Retinal pigment epithelial cell (primary cell): ENCODE data around the gene WNT4.

Source experiments
- DNase-seq: peaks from one replicate; pipeline ENCODE4 v3.0.0-alpha.2; 2010; ENCODE audit warnings: low read depth
- H3K4me3 ChIP-seq: 2 replicates; pipeline ENCODE4 v1.5.1; 2011; ENCODE audit warnings: mild to moderate bottlenecking, low read length, control low read depth, moderate library complexity
- CTCF ChIP-seq: conservative IDR thresholded peaks from 2 replicates; pipeline ENCODE4 v1.5.1; 2011; ENCODE audit warnings: low read depth, low read length, control low read depth, inconsistent platforms

WNT4 gene

GRCh38 chr1:22163564-22163963, 20.7 kb upstream of the WNT4 start:
- no peak for DNase-seq
- no peak overlapping the region for H3K4me3 ChIP-seq
- no peak for TF ChIP-seq CTCF

- no peak for DNase-seq
- TF ChIP-seq CTCF: no peak
- H3K4me3 ChIP-seq: no peak overlapping the region
Measured at GRCh38 chr1:22163137-22163536, 20.2 kb upstream of the WNT4 start.

- TF ChIP-seq CTCF: no peak
- no peak for DNase-seq
- no peak overlapping the region for H3K4me3 ChIP-seq
Measured at GRCh38 chr1:22159891-22160290, 17.0 kb upstream of the WNT4 start.

DNA sequence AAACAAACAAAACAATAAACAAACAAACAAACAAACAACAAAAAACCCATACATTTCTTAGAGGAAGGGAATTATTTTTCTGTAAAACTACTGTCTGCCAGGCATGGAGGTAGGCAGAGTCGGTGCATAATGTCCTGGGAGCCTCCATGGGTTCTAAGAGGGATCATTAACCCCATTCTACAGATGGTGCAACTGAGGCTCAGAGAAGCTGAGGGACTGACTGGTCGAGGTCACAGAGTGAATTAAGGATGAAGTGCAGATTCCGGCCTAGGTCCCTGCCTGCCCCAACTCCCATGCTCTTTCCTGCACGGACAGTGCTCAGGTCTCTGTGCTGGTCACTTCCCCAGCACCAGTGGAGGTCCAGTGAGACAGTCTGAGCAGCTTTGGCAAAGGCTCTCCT, 15.8 kb upstream of the WNT4 start:
- no peak overlapping the region for H3K4me3 ChIP-seq
- no peak for DNase-seq
- TF ChIP-seq CTCF: no peak

DNA sequence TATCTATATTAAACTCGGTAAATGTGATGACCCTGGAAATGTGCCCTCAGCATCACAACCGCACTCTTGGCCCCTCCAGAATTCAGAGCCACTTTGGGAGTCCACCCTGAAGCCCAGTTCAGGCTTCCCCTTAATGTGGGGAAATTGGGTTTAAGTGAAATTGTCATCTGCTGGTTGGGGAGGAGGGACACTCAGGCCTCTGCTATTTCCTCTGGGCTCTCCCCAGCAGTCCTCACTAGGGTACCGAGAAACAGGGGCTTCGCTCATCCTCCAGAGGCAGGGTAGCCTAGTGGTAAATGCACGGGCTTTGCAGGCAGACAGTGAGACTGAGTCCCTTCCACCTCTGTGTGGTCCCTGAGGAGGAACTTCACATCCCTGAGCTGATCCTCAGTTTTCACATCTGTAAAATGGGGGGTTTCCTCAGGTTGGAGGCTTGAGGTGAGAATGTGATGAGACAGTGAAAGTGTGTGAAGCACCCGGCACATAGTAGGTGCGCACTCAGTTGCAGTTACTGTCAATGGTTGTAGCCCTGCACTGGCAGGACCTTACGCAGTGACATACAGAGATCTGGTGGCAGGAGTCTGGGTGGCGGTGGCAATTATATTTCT, 14.6 kb upstream of the WNT4 start:
- no peak for TF ChIP-seq CTCF

DNA sequence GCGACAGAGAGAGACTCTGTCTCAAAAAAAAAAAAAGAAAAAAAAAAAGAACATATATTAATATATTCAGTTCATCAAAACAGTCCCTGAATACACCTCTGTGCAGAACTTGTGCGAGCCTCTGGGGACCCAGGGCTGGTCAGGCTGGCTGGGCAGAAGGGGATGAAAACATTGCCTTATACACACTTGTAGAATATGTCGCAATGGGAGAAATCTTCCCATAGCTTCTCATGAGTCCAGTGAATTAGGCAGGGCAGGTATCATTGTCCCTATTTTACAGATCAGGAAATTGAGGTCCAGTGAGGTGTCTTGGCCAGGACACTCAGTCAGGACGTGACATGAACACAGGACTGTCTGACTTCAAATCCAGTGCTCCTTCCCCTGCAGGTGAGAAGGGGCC, 12.6 kb upstream of the WNT4 start:
- DNase-seq: no peak
- no peak overlapping the region for H3K4me3 ChIP-seq
- no peak for TF ChIP-seq CTCF

More for the DNA sequence above, 14.6 kb upstream of the WNT4 start:
- DNase-seq: no peak
- no peak overlapping the region for H3K4me3 ChIP-seq

GRCh38 chr1:22154626-22155025, 11.7 kb upstream of the WNT4 start:
- DNase-seq: no peak
- H3K4me3 ChIP-seq: no peak overlapping the region
- no peak for TF ChIP-seq CTCF
